SK-N-SH (cell line): ENCODE results near the gene KCNJ16. TPM values are rescaled to one million over a fixed set of nuclear protein-coding genes. Genes with fewer than 3 reads are reported as not detected.

ENCODE experiments used
- CTCF ChIA-PET: fragments of 300-600, 350-600 bp; formaldehyde crosslinking; extraction: SDS; loops from one replicate; lab custom pipeline; 2021; lab: Yijun Ruan, JAX
- POLR2A ChIA-PET: fragments of 350-600 bp; sonication (Branson Sonifier 250); formaldehyde crosslinking; extraction: SDS; loops from one replicate; lab custom pipeline; 2020; ENCODE audit warnings: antibody characterized with exemption, inconsistent platforms; lab: Yijun Ruan, JAX
- DNase-seq: peaks from one replicate; pipeline ENCODE4 v3.0.0; 2012
- H2AFZ ChIP-seq: fragments of 200-600 bp; sonication (generic); 2 replicates; pipeline ENCODE4 v1.8.1; 2016; ENCODE audit warnings: antibody characterized with exemption, mild to moderate bottlenecking, low read depth
- H3F3A ChIP-seq: fragments of 200-600 bp; sonication (generic); replicated peaks from 2 replicates; pipeline ENCODE3; 2016; ENCODE audit warnings: antibody characterized with exemption, mild to moderate bottlenecking; ENCODE audit not compliant: insufficient read depth
- H3K27ac ChIP-seq, 2 experiments: fragments of 200-500 bp in 1 of 2; fragments of 200-600 bp in 1 of 2; sonication (Bioruptor generic) in 1 of 2; sonication (generic), shearing (Covaris generic) in 1 of 2; 2 replicates each; pipeline versions ENCODE4 v1.5.1 to v1.6.1; 2014 to 2016; ENCODE audit warnings: low read depth in 2 of 2, inconsistent platforms in 1 of 2, low read length in 1 of 2, mild to moderate bottlenecking in 1 of 2, mixed read lengths in 1 of 2
- H3K27me3 ChIP-seq: fragments of 200-600 bp; sonication (generic), shearing (Covaris generic); 2 replicates; pipeline ENCODE4 v1.6.1; 2016; ENCODE audit warnings: mixed run types; ENCODE audit not compliant: insufficient read depth
- H3K36me3 ChIP-seq, 2 experiments: fragments of 200-500 bp in 1 of 2; fragments of 200-600 bp in 1 of 2; sonication (Bioruptor generic) in 1 of 2; sonication (generic) in 1 of 2; replicated peaks in 1 of 2; 2 replicates each; pipeline versions ENCODE3 to v1.5.1; 2014 to 2016; ENCODE audit warnings: low read length in 1 of 2, mild to moderate bottlenecking in 1 of 2; ENCODE audit not compliant: insufficient read depth in 2 of 2, control insufficient read depth in 1 of 2
- H3K4me1 ChIP-seq, 2 experiments: fragments of 200-500 bp in 1 of 2; fragments of 200-600 bp in 1 of 2; sonication (Bioruptor generic) in 1 of 2; sonication (generic), shearing (Covaris generic) in 1 of 2; 2 replicates each; pipeline versions ENCODE4 v1.5.1 to v1.6.1; 2014 to 2016; ENCODE audit warnings: low read depth in 1 of 2, low read length in 1 of 2, mixed run types in 1 of 2; ENCODE audit not compliant: insufficient read depth in 2 of 2, control insufficient read depth in 1 of 2
- H3K4me2 ChIP-seq: fragments of 200-600 bp; sonication (generic), shearing (Covaris generic); 2 replicates; pipeline ENCODE4 v1.6.1; 2017; ENCODE audit warnings: mixed run types
- H3K4me3 ChIP-seq, 2 experiments: fragments of 200-500 bp in 1 of 2; fragments of 200-600 bp in 1 of 2; sonication (Bioruptor generic) in 1 of 2; sonication (generic), shearing (Covaris generic) in 1 of 2; 2 replicates each; pipeline versions ENCODE4 v1.5.1 to v1.8.1; 2014 to 2016; ENCODE audit warnings: low read depth in 2 of 2, inconsistent platforms in 1 of 2, low read length in 1 of 2, mild to moderate bottlenecking in 1 of 2, mixed read lengths in 1 of 2, moderate library complexity in 1 of 2
- H3K79me2 ChIP-seq: fragments of 200-600 bp; sonication (generic); 2 replicates; pipeline ENCODE4 v1.8.1; 2017; ENCODE audit warnings: mild to moderate bottlenecking; ENCODE audit not compliant: insufficient read depth
- H3K9ac ChIP-seq: fragments of 200-600 bp; sonication (generic); 2 replicates; pipeline ENCODE4 v1.6.1; 2017; ENCODE audit warnings: mixed run types
- H3K9me2 ChIP-seq: fragments of 200-600 bp; sonication (generic); 2 replicates; pipeline ENCODE4 v1.6.1; 2017; ENCODE audit warnings: mixed run types
- H3K9me3 ChIP-seq: fragments of 200-600 bp; sonication (generic); 2 replicates; pipeline ENCODE4 v1.6.1; 2017; ENCODE audit warnings: mixed run types, mild to moderate bottlenecking, moderate library complexity
- H4K20me1 ChIP-seq: fragments of 200-600 bp; sonication (generic); 2 replicates; pipeline ENCODE4 v1.6.1; 2017; ENCODE audit warnings: mild to moderate bottlenecking, mixed run types; ENCODE audit not compliant: insufficient read depth
- CTCF ChIP-seq: fragments of 200-600 bp; sonication (generic); IDR thresholded peaks from 2 replicates; pipeline ENCODE4 v1.6.1; 2017; ENCODE audit warnings: antibody characterized with exemption, mild to moderate bottlenecking, moderate library complexity
- FOSL2 ChIP-seq: IDR thresholded peaks from 2 replicates; pipeline ENCODE4 v1.4.0; 2012; ENCODE audit warnings: low read depth, mild to moderate bottlenecking, moderate library complexity, borderline replicate concordance
- FOXM1 ChIP-seq: IDR thresholded peaks from 2 replicates; pipeline ENCODE4 v1.4.0; 2012; ENCODE audit warnings: low read depth, mild to moderate bottlenecking
- MEF2A ChIP-seq: IDR thresholded peaks from 2 replicates; pipeline ENCODE4 v1.4.0; 2012; ENCODE audit warnings: low read depth, borderline replicate concordance
- POLR2AphosphoS5 ChIP-seq: IDR thresholded peaks from 2 replicates; pipeline ENCODE4 v1.6.1; 2012; ENCODE audit warnings: low read depth, low read length
- TAF1 ChIP-seq: IDR thresholded peaks from 2 replicates; pipeline ENCODE4 v1.6.1; 2012; ENCODE audit warnings: low read depth, mild to moderate bottlenecking, low read length, moderate library complexity, borderline replicate concordance
- USF1 ChIP-seq: IDR thresholded peaks from 2 replicates; pipeline ENCODE4 v1.4.0; 2012; ENCODE audit warnings: low read depth, borderline replicate concordance
- USF2 ChIP-seq: fragments of 150-350 bp; IDR thresholded peaks from 2 replicates; pipeline ENCODE4 v1.6.1; 2017; ENCODE audit warnings: antibody characterized with exemption, low read length, low read depth, borderline replicate concordance
- WGBS: methylation state at CpG from one replicate; pipeline ENCODE4 v1.1.6; 2017; ENCODE audit warnings: low lambda C conversion rate; 5-methylcytosine and 5-hydroxymethylcytosine counted together
- polyA plus RNA-seq, 3 experiments: library from polyadenylated mRNA; depleted of rRNA; stranded (reverse); fragments of >200 nt; gene quantifications; 2 replicates each; pipeline ENCODE4 v1.2.3, GENCODE V29; 2012

KCNJ16 gene
- polyA plus RNA-seq, 1 of the 3 experiments (the other 2 are of a cell fraction), result not detected

GRCh38 chr17:70181376-70181775 is 106.4 kb downstream of the KCNJ16 start:
- no peak for DNase-seq
- WGBS, result 82% methylated on average over 5 of the region's 5 CpGs

GRCh38 chr17:70181866-70182265 is 106.8 kb downstream of the KCNJ16 start:
- Histone ChIP-seq H3K4me3 (no peak overlapping the region), H4K20me1 (no peaks in the 10 kb centered on the region), H3K4me1 (peaks cover 2 to 11% of the 10 kb centered on the region in 2 experiments; a peak in 1 of 4 replicates), H3K27me3 (no peaks in the 10 kb centered on the region), H3K36me3 (no peaks in the 10 kb centered on the region), H3K9me2 (no peaks in the 10 kb centered on the region), H3F3A (peaks cover 6% of the 10 kb centered on the region), H3K4me2 (0 out of 2 replicates have a peak overlapping the region, but pooled peaks have one; percentile 14)
- WGBS, result 73% methylated on average over 3 of the region's 3 CpGs
- DNase-seq, result no peak
- ChIA-PET POLR2A (interaction anchor here (0.7 kb wide), 1 partner anchor 137 kb away, joined by 3 read pairs; no protein-coding TSS in a partner anchor), CTCF (interaction anchor here (1.0 to 1.3 kb wide), 2 partner anchors 13 to 371 kb away, joined by 4 to 8 read pairs; no protein-coding TSS in a partner anchor)
- TF ChIP-seq FOSL2, result 0 out of 2 replicates have a peak, but pooled peaks have one; percentile 7
- no peak for TF ChIP-seq MEF2A
- TF ChIP-seq, all 33 proteins: peak for 1
- Histone ChIP-seq H3K79me2 (no peaks in the 10 kb centered on the region), H3K9ac (no peak overlapping the region), H3K9me3 (no peaks in the 10 kb centered on the region), H3K27ac (no peak overlapping the region), H2AFZ (no peak overlapping the region)

More at GRCh38 chr17:70181376-70181775, 106.4 kb downstream of the KCNJ16 start:
- H3K4me3 ChIP-seq, result no peak overlapping the region
- H3K9me3 ChIP-seq, result no peaks in the 10 kb centered on the region
- TF ChIP-seq POLR2AphosphoS5, result no peak
- TF ChIP-seq USF1, result no peak
- no peak for TF ChIP-seq TAF1
- TF ChIP-seq FOXM1, result no peak
- TF ChIP-seq USF2, result no peak
- no peak for TF ChIP-seq CTCF
- peaks cover 2 to 11% of the 10 kb centered on the region in 2 experiments; a peak in 1 of 4 replicates for H3K4me1 ChIP-seq
- ChIA-PET CTCF (interaction anchor here (1.0 to 1.3 kb wide), 2 partner anchors 13 to 372 kb away, joined by 4 to 8 read pairs; no protein-coding TSS in a partner anchor), POLR2A (interaction anchor here (0.7 kb wide), 1 partner anchor 137 kb away, joined by 3 read pairs; no protein-coding TSS in a partner anchor)
- peaks cover 6% of the 10 kb centered on the region for H3F3A ChIP-seq
- H3K79me2 ChIP-seq, result no peaks in the 10 kb centered on the region
- no peaks in the 10 kb centered on the region for H3K27me3 ChIP-seq
- no peaks in the 10 kb centered on the region for H3K9me2 ChIP-seq
- no peak overlapping the region for H2AFZ ChIP-seq
- H3K9ac ChIP-seq, result no peak overlapping the region
- no peaks in the 10 kb centered on the region for H4K20me1 ChIP-seq
- 0 out of 2 replicates have a peak overlapping the region, but pooled peaks have one; percentile 14 for H3K4me2 ChIP-seq
- no peak overlapping the region for H3K27ac ChIP-seq
- H3K36me3 ChIP-seq, result no peaks in the 10 kb centered on the region
